GM08714 (cell line): ENCODE data around the gene IFNA8.

Experiments
- H3K4me3 ChIP-seq: fragments of 200-500 bp; sonication (Bioruptor generic); 2 replicates; pipeline ENCODE4 v1.5.1; 2014; ENCODE audit warnings: mild to moderate bottlenecking, low read length, inconsistent platforms
- ZNF274 ChIP-seq: IDR thresholded peaks from 2 replicates; pipeline ENCODE4 v1.6.1; 2012; ENCODE audit warnings: mild to moderate bottlenecking, low read depth, low read length

Gene IFNA8

GRCh38 chr9:21450733-21451394, 41.9 kb downstream of the IFNA8 start:
- TF ChIP-seq ZNF274: no peak
- H3K4me3 ChIP-seq: no peak overlapping the region

GRCh38 chr9:21452681-21453080, 43.8 kb downstream of the IFNA8 start:
- no peak overlapping the region for H3K4me3 ChIP-seq
- no peak for TF ChIP-seq ZNF274

DNA sequence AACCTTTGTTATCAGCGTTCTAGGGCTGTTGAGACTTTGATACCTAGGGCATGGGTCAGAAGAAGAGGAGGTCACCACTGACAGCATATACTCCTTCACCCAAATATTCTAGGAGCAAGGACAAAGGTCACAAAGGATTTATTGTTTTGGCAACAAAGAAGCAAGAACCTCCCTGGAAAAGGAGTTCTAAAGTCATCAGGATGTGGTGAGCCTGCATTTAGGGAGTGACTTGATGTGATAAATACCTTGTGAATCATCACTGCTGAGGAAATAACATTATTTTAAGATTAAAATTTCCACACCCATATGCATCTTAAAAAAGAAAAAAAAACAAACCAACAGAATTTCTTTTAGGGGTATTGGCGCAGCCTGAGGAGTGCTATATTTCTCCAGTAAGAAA, 45.2 kb downstream of the IFNA8 start:
- TF ChIP-seq ZNF274: no peak
- no peak overlapping the region for H3K4me3 ChIP-seq

DNA sequence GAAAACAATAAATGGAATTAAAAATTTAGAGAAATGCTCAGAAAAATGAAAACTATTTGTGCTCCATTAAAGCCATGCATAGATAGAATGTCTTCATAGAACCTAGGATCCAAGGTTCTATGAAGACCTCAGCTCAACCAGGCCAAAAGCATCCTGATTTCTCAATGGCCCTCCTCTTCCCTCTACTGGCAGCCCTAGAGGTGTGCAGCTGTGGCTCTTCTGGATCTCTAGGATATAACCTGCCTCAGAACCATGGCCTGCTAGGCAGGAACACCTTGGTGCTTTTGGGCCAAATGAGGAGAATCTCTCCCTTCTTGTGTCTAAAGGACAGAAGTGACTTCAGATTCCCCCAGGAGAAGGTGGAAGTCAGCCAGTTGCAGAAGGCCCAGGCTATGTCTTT, 46.4 kb downstream of the IFNA8 start:
- H3K4me3 ChIP-seq: no peak overlapping the region
- no peak for TF ChIP-seq ZNF274
